ENCODE data around the gene GALT. TPM values are rescaled to one million over a fixed set of nuclear protein-coding genes. Genes with fewer than 3 reads are reported as not detected.

The GALT gene
- total and polyA plus RNA-seq, 7 experiments from 2014 or later: 57.6 to 217 (median 158) TPM

DNA sequence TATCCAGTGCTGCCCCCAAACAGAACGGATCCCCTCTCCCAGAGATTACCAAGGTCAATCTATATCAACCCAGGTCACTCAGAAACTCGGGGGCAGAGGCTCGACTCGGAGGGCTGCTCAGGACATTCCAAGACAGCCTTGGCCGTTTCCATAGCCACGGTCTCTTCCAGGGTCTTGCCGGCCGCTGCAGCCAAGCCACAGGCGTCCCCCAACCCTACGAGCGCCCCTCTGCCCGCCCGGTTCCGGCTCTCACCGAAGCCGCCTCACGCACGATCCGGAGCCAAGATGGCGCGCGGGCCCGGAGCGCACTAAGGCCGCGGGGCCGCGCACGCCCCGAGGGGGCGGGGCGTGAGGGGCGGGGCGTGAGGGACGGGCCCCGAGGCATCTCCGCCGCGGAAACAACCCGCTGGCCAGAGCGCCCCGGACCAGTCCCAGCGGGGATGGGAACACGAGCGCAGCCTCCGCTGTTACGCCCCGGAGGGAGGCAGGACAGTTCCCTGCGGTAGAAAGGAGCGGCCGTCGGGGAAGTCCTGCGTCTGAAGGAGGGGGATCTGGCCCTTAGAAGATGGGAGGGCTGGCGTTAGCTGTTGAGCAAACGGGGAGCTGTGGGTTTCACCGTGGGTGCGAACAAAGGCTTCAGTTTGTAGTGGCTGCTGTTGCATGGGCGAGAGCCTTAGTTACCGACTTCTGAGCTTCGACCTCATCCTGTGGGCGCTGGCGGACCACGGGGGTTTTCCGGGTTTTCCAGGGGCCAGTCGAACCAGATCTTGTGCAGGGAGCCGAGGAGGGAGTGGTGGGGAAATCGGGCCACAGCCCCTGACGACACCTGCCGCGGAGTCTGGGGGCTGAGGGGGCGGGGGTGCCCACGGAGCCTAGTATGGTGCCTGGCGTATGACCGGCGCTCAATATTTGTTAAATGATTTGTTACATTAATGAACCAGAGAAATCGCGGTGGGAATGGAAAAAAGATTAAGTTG lies 34.4 kb upstream of the GALT start, which contains the start of gene RPP25L:
Gene RPP25L, minus strand, starts transcription at position 287 of the 977 bp plus-strand sequence. CDS start 801 bp downstream, outside the sequence.
- DNase-seq (peak; percentile 75 to 94 (median 86)), ATAC-seq (peak; percentile 96)
- peaks cover 0 to 1% (median 0%) of the 10 kb centered on the region in 11 donors for H3K9me3 Mint-ChIP-seq

DNA sequence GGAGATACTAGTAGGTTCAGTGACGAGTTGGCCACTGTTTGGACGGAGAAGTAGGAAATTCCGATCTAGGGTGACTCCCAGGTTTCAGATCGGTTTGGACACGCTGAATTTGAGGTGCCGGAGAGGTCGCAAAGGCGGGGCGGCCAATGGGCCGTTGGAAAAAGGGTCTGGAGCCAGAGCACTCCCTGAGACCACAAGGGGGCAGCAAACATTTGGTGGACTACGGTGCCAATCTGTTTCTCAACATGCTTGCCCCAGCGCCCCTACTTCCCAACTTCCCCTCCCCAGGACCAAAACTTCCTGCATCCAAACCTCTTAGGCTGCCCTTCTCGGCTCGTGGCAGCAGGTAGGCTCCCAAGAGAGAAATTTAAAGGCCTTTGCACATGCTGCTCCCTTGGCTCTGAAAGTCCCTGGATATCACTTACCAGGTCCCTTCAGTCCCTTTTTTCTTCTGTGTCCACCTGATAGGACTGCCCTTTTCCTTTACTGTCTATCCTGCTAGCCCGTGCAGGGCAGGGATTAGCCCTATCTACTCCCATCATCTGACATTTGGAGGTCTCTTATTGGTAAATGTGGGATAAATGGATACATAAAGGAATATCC lies 33.6 kb upstream of the GALT start:
- DNase-seq (peak; percentile 40 to 75 (median 62)), ATAC-seq (peak; percentile 58)
- Histone ChIP-seq H3K9me3 (ENCODE audit: control insufficient read depth in 2 of 3, low read length in 3 of 3) (no peaks in the 10 kb centered on the region), H3K36me3 (ENCODE audit: control insufficient read depth in 2 of 3, insufficient read depth in 3 of 3, low read length in 3 of 3) (peaks cover 0 to 43% (median 0%) of the 10 kb centered on the region in 3 experiments), H3K27me3 (ENCODE audit: control insufficient read depth in 2 of 2, insufficient read depth in 2 of 2, low read length in 2 of 2) (no peaks in the 10 kb centered on the region), H3K27ac (ENCODE audit: low read depth, low read length) (peak overlapping the region; percentile 87), H3K4me1 (ENCODE audit: control insufficient read depth in 2 of 2, insufficient read depth in 2 of 2, low read length in 2 of 2) (peaks cover 10 to 17% of the 10 kb centered on the region in 2 donors), H3K4me3 (ENCODE audit: low read length) (peak overlapping the region; percentile 89)
- H3K27ac Mint-ChIP-seq: peak overlapping the region; percentile 78 to 96 (median 92)
- H3K4me1 Mint-ChIP-seq: peaks cover 6 to 28% (median 21%) of the 10 kb centered on the region in 7 donors
- peaks cover 7 to 26% (median 11%) of the 10 kb centered on the region in 5 donors for H3K36me3 Mint-ChIP-seq
- intact Hi-C loops (cut with micrococcal nuclease): loop anchor here (1.0 to 10.0 kb wide), 15 partner anchors 7 to 796 kb away; partner anchors contain the start of genes DCTN3 (in 2 of the 2), DNAI1 (in 2 of the 2), ENHO (in 2 of the 2) and FAM219A (in 2 of the 2)
- no peaks in the 10 kb centered on the region for H3K27me3 Mint-ChIP-seq
- peak overlapping the region; percentile 84 to 96 (median 90) for H3K4me3 Mint-ChIP-seq
- CTCF ChIA-PET: interaction anchor here (0.7 to 7.5 kb wide), 6 partner anchors 22 to 279 kb away, joined by 3 to 98 read pairs (median 3); partner anchors contain the start of genes GALT and SIGMAR1
- peaks cover 0 to 1% (median 0%) of the 10 kb centered on the region in 11 donors for H3K9me3 Mint-ChIP-seq
- POLR2A ChIA-PET: interaction anchor here (0.7 to 3.9 kb wide), 11 partner anchors 7 to 1326 kb away, joined by 3 to 55 read pairs (median 4); partner anchors contain the start of genes DCTN3, DNAI1, FAM219A and SIGMAR1

More for the DNA sequence above, 34.4 kb upstream of the GALT start, which contains the start of gene RPP25L:
- Mint-ChIP-seq H3K27me3 (no peaks in the 10 kb centered on the region), H3K27ac (peak within 1 kb of the TSS; percentile 84 to 96 (median 93)), H3K36me3 (peaks cover 7 to 18% (median 8%) of the 10 kb centered on the region in 5 donors), H3K4me1 (peaks cover 6 to 28% (median 21%) of the 10 kb centered on the region in 7 donors), H3K4me3 (peak within 1 kb of the TSS; percentile 84 to 96 (median 90))
- H3K27me3 ChIP-seq (ENCODE audit: control insufficient read depth in 2 of 2, insufficient read depth in 2 of 2, low read length in 2 of 2): no peaks in the 10 kb centered on the region
- ChIA-PET CTCF (interaction anchor here (0.5 to 7.5 kb wide), 10 partner anchors 8 to 90 kb away, joined by 3 to 98 read pairs (median 3); partner anchors contain the start of genes DCTN3, GALT and SIGMAR1), POLR2A (interaction anchor here (0.7 to 3.9 kb wide), 11 partner anchors 8 to 1325 kb away, joined by 3 to 55 read pairs (median 4); partner anchors contain the start of genes DCTN3, DNAI1, FAM219A and SIGMAR1)
- H3K4me3 ChIP-seq (ENCODE audit: low read length): peak within 1 kb of the TSS; percentile 89
- H3K9me3 ChIP-seq (ENCODE audit: control insufficient read depth in 2 of 3, low read length in 3 of 3): no peaks in the 10 kb centered on the region
- H3K27ac ChIP-seq (ENCODE audit: low read depth, low read length): peak within 1 kb of the TSS; percentile 87
- H3K4me1 ChIP-seq (ENCODE audit: control insufficient read depth in 2 of 2, insufficient read depth in 2 of 2, low read length in 2 of 2): peaks cover 10 to 17% of the 10 kb centered on the region in 2 donors
- intact Hi-C loops (cut with micrococcal nuclease): loop anchor here (1.0 to 10.0 kb wide), 15 partner anchors 8 to 795 kb away; partner anchors contain the start of genes DCTN3 (in 2 of the 2), DNAI1 (in 2 of the 2), ENHO (in 2 of the 2) and FAM219A (in 2 of the 2)
- peaks cover 0 to 35% (median 0%) of the 10 kb centered on the region in 3 experiments for H3K36me3 ChIP-seq (ENCODE audit: control insufficient read depth in 2 of 3, insufficient read depth in 3 of 3, low read length in 3 of 3)

DNA sequence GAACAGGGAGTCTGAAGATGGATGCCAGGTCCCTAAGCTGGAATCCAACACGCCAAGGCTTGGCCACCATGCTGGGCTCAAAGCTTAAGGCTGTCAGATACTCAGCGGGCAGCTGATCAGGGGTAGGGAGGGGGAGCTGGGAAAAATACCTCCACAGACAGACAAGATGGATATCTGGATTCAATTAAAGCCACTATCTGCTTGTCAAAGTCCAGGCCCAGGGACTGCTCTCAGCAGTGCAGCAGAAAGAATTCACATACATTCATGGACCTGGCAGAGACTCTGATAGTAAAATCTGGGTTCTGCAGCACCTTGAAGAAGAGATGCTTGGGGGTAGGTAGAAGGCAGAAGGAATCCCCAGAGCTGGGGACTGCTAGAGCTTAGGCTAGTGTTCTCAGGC lies 31.3 kb upstream of the GALT start:
- POLR2A ChIA-PET: interaction anchor here (0.8 to 2.2 kb wide), 2 partner anchors 10 to 14 kb away, joined by 3 to 6 read pairs; partner anchors contain the start of gene ARID3C
- Histone ChIP-seq H3K36me3 (ENCODE audit: control insufficient read depth in 2 of 3, insufficient read depth in 3 of 3, low read length in 3 of 3) (peaks cover 0 to 53% (median 0%) of the 10 kb centered on the region in 3 experiments), H3K9me3 (ENCODE audit: control insufficient read depth in 2 of 3, low read length in 3 of 3) (no peaks in the 10 kb centered on the region), H3K27me3 (ENCODE audit: control insufficient read depth in 2 of 2, insufficient read depth in 2 of 2, low read length in 2 of 2) (no peaks in the 10 kb centered on the region), H3K4me1 (ENCODE audit: control insufficient read depth in 2 of 2, insufficient read depth in 2 of 2, low read length in 2 of 2) (peaks cover 17 to 29% of the 10 kb centered on the region in 2 donors), H3K4me3 (ENCODE audit: low read length) (no peak overlapping the region), H3K27ac (ENCODE audit: low read depth, low read length) (no peak overlapping the region)
- intact Hi-C loops (cut with micrococcal nuclease): loop anchor here in 1 of 2 donors (10.0 kb wide), 2 partner anchors 370 to 440 kb away; partner anchors contain the start of genes DNAJB5 and UBAP1
- H3K4me1 Mint-ChIP-seq: peaks cover 20 to 39% (median 35%) of the 10 kb centered on the region in 7 donors
- DNase-seq (no peak), ATAC-seq (no peak)
- CTCF ChIA-PET: interaction anchor here (1.0 to 7.5 kb wide), 3 partner anchors 11 to 20 kb away, joined by 3 to 98 read pairs (median 6); partner anchors contain the start of gene SIGMAR1
- H3K27ac Mint-ChIP-seq: no peak overlapping the region
- H3K27me3 Mint-ChIP-seq: no peaks in the 10 kb centered on the region
- no peak overlapping the region for H3K4me3 Mint-ChIP-seq
- H3K36me3 Mint-ChIP-seq: peaks cover 7 to 30% (median 11%) of the 10 kb centered on the region in 5 donors
- peaks cover 0 to 1% (median 0%) of the 10 kb centered on the region in 11 donors for H3K9me3 Mint-ChIP-seq

DNA sequence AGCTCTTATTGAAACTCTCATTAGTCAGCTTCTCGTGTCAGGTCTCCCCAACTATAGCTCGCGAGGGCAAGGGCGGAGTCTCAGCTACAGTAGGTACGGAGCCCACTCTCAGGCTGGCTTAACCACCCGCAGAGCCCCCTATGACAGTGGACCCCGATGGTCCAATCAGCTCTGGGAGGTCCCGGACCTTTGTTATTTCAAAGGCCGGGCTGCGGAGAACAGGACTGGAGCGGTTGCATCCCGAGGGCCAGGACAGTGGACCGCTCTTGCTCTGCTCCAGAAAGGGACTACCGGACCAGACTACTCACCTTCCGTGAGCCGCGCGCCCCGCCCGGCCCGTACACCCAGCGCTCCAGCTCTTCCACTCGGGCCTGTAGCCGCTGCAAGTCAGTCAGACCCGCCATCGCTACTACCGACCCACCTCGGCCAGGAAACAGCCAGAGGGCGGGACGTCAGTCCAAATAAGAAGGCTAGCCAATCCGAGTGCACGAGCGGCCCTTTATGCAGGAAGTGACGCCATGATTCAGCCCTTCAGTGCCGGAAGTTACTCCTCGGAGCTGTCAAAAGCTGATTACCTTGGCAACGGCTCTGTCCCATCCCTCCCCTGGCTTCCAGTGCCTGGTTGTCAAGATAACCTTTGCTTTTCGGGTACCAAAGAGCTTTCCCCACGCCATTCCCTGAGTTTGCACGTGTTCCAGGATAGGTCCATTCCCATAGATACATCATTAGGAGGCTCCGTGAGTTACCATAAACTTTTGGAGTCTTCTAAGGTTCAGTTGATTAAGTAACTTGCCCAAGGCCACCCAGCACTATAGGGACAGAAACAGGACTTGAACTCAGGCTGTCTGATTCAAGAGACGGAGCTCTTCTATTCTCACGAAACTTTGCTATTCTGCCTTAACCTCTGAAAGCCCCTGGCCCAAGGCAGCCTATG lies 26.1 kb upstream of the GALT start, which contains the start of gene DCTN3:
Gene DCTN3, minus strand, starts transcription at position 435 of the 934 bp plus-strand sequence. Its CDS starts 31 bp downstream, at position 404.
- H3K9me3 Mint-ChIP-seq: peaks cover 0 to 2% (median 0%) of the 10 kb centered on the region in 11 donors
- DNase-seq: peak; percentile 61 to 94 (median 91)
- peaks cover 23 to 39% (median 32%) of the 10 kb centered on the region in 7 donors for H3K4me1 Mint-ChIP-seq
- Histone ChIP-seq H3K27ac (ENCODE audit: low read depth, low read length) (peak within 1 kb of the TSS; percentile 74), H3K36me3 (ENCODE audit: control insufficient read depth in 2 of 3, insufficient read depth in 3 of 3, low read length in 3 of 3) (peaks cover 0 to 35% (median 0%) of the 10 kb centered on the region in 3 experiments), H3K4me1 (ENCODE audit: control insufficient read depth in 2 of 2, insufficient read depth in 2 of 2, low read length in 2 of 2) (peaks cover 12 to 30% of the 10 kb centered on the region in 2 donors), H3K9me3 (ENCODE audit: control insufficient read depth in 2 of 3, low read length in 3 of 3) (no peaks in the 10 kb centered on the region), H3K4me3 (ENCODE audit: low read length) (peak within 1 kb of the TSS; percentile 86), H3K27me3 (ENCODE audit: control insufficient read depth in 2 of 2, insufficient read depth in 2 of 2, low read length in 2 of 2) (peaks cover 3 to 31% of the 10 kb centered on the region in 2 donors)
- H3K36me3 Mint-ChIP-seq: peaks cover 7 to 22% (median 11%) of the 10 kb centered on the region in 5 donors
- intact Hi-C loops (cut with micrococcal nuclease): loop anchor here (1.0 kb wide), 4 partner anchors 8 to 97 kb away; partner anchors contain the start of genes RPP25L (in 2 of the 2), GALT (in 1 of the 2) and SIGMAR1 (in 1 of the 2)
- peak within 1 kb of the TSS; percentile 88 to 98 (median 94) for H3K4me3 Mint-ChIP-seq
- peak; percentile 98 for ATAC-seq
- ChIA-PET CTCF (interaction anchor here (0.6 to 4.3 kb wide), 8 partner anchors 9 to 856 kb away, joined by 3 to 33 read pairs (median 4); partner anchors contain the start of gene RPP25L), POLR2A (interaction anchor here (0.6 to 7.3 kb wide), 11 partner anchors 9 to 244 kb away, joined by 3 to 99 read pairs (median 5); partner anchors contain the start of genes GALT, RPP25L and SIGMAR1)
- peaks cover 18 to 41% (median 27%) of the 10 kb centered on the region in 5 donors for H3K27me3 Mint-ChIP-seq
- H3K27ac Mint-ChIP-seq: peak within 1 kb of the TSS; percentile 65 to 97 (median 88)

All from naive thymus-derived CD4-positive, alpha-beta T cell (primary cell).